Measurements from ENCODE around the gene PCDHB16.
"Not testable (repeated sequence)": the region's sequence is repeated elsewhere in the genome, so short reads cannot be mapped to it uniquely, and the experiment has no call there.

Gene PCDHB16

DNA sequence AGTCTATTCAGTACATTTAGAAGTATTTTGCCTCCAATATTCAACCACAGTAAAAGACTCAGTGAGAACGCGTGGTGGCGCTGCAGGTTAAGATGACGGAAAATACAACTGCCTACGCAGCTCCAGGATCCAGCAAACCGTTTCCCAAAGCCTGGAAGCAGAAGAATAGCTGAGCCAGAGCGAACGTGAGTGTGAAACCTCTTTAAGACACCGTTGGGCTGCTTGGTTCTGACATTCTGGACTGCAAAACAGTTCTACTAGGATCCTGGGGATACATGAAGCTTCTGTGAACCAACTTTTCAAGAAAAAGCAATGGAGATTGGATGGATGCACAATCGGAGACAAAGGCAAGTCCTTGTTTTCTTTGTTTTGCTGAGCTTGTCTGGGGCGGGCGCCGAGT is at the start of gene PCDHB16:
Gene PCDHB16, plus strand, starts transcription at position 140 of the 400 bp plus-strand sequence. Its CDS starts 173 bp downstream, at position 313.
- DNase-seq (ENCODE audit: low read depth) = no peak

GRCh38 chr5:141135030-141135717 is 47.0 kb upstream of the PCDHB16 start, which contains the start of gene PCDHB5:
Gene PCDHB5, plus strand, starts transcription at chr5:141135206. Its CDS starts 229 bp downstream, at chr5:141135435.
- DNase-seq (ENCODE audit: low read depth) = no peak

DNA sequence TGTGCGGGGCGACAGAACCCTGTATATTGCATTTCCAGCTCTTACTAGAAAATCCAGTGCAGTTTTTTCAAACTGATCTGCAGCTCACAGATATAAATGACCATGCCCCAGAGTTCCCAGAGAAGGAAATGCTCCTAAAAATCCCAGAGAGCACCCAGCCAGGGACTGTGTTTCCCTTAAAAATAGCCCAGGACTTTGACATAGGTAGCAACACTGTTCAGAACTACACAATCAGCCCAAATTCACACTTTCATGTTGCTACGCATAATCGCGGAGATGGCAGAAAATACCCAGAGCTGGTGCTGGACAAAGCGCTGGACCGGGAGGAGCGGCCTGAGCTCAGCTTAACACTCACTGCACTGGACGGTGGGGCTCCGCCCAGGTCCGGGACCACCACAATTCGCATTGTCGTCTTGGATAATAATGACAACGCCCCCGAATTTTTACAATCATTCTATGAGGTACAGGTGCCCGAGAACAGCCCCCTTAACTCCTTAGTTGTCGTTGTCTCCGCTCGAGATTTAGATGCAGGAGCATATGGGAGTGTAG is 46.4 kb upstream of the PCDHB16 start:
- no peak for DNase-seq (ENCODE audit: low read depth)

DNA sequence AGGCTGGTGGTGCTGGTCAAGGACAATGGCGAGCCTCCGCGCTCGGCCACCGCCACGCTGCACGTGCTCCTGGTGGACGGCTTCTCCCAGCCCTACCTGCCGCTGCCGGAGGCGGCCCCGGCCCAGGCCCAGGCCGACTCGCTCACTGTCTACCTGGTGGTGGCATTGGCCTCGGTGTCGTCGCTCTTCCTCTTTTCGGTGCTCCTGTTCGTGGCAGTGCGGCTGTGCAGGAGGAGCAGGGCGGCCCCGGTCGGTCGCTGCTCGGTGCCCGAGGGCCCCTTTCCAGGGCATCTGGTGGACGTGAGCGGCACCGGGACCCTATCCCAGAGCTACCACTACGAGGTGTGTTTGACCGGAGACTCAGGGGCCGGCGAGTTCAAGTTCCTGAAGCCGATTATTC is 44.8 kb upstream of the PCDHB16 start:
- DNase-seq (ENCODE audit: low read depth) = not testable (repeated sequence)

DNA sequence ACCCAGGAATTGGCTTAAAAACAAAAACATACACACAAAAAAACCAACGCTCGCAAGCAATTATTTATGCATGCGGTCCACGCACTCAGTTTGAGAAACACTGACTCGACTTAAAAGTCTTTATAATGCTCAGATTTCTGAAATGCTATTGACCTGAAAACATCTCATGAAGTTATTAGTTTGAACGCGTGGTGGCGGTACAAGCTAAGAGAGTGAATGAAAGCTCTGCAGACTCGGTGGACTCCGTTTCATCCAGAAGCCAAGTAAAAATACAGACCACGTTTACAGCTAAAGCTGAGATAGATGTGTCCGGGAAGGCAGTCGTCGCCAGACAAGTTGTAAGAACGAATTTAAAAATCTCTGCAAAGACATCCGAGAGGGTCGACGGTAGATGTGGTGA is 32.4 kb upstream of the PCDHB16 start, which contains the start of gene PCDHB6:
Gene PCDHB6, plus strand, starts transcription at position 246 of the 400 bp plus-strand sequence. CDS start 201 bp downstream, outside the sequence.
- no peak for DNase-seq (ENCODE audit: low read depth)

DNA sequence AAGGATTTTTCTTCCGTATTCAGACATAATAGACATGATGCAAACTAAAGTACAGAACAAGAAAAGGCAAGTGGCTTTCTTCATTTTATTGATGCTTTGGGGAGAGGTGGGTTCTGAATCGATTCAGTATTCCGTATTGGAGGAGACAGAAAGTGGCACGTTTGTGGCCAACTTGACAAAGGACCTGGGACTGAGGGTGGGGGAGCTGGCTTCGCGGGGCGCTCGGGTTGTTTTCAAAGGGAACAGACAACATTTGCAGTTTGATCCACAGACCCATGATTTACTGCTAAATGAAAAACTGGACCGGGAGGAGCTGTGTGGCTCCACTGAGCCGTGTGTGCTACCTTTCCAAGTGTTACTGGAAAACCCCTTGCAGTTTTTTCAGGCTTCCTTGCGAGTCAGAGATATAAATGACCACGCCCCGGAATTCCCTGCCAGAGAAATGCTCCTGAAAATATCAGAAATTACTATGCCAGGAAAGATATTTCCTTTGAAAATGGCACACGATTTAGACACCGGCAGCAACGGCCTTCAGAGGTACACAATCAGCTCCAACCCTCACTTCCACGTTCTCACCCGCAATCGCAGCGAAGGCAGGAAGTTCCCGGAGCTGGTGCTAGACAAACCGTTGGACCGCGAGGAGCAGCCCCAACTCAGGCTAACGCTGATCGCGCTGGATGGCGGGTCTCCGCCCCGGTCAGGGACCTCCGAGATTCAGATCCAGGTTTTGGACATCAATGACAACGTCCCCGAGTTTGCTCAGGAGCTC is 31.8 kb upstream of the PCDHB16 start:
- no peak for DNase-seq (ENCODE audit: low read depth)

GRCh38 chr5:141150993-141151325 is 31.2 kb upstream of the PCDHB16 start:
- DNase-seq (ENCODE audit: low read depth) = no peak

DNA sequence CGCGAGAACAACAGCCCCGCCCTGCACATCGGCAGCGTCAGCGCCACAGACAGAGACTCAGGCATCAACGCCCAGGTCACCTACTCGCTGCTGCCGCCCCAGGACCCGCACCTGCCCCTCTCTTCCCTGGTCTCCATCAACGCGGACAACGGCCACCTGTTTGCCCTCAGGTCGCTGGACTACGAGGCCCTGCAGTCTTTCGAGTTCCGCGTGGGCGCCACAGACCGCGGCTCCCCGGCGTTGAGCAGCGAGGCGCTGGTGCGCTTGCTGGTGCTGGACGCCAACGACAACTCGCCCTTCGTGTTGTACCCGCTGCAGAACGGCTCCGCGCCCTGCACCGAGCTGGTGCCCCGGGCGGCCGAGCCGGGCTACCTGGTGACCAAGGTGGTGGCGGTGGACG is 30.6 kb upstream of the PCDHB16 start:
- not testable (repeated sequence) for DNase-seq (ENCODE audit: low read depth)

GRCh38 chr5:141152096-141152495 is 30.1 kb upstream of the PCDHB16 start:
- not testable (repeated sequence) for DNase-seq (ENCODE audit: low read depth)

DNA sequence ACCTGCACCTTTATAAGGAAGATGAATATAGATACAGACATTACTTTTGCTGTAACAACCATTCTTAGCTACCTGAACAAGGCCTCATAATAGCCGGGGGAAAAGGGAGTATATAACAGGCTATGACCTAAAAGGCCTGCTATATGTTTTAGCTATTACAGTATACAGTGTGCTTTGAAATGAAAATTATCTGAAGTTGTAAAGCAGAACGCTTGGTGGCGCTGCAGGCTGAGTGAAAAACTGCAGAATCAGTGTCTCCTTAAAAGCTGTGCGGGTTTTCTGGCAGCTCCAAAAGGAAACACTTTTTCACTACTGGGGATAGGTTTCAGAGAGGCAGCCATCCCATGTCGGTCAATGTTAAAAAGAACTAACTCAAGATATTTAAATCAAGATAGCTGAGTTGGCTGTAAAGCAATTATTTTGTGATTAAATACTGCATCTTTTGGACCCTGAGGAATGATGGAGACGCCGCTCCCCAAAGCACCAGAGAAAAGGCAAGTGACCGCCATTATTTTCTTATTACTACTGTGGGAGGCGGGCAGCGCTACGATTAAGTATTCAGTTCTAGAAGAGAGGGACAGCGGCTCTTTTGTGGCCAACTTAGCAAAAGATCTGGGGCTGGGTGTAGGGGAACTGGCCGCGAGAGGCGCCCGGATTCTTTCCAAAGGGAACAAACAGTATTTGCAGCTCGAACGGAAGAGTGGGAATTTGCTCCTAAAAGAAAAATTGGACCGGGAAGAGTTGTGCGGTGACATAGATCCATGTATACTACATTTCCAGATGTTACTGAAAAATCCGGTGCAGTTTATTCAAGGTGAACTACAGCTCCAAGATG is 26.4 kb upstream of the PCDHB16 start:
- no peak for DNase-seq (ENCODE audit: low read depth)

- DNase-seq (ENCODE audit: low read depth) = not testable (repeated sequence)
These were observed 24.8 kb upstream of the PCDHB16 start for GRCh38 chr5:141157356-141157755.

- DNase-seq (ENCODE audit: low read depth) = not testable (repeated sequence)
These were observed 24.3 kb upstream of the PCDHB16 start for GRCh38 chr5:141157901-141158300.

DNA sequence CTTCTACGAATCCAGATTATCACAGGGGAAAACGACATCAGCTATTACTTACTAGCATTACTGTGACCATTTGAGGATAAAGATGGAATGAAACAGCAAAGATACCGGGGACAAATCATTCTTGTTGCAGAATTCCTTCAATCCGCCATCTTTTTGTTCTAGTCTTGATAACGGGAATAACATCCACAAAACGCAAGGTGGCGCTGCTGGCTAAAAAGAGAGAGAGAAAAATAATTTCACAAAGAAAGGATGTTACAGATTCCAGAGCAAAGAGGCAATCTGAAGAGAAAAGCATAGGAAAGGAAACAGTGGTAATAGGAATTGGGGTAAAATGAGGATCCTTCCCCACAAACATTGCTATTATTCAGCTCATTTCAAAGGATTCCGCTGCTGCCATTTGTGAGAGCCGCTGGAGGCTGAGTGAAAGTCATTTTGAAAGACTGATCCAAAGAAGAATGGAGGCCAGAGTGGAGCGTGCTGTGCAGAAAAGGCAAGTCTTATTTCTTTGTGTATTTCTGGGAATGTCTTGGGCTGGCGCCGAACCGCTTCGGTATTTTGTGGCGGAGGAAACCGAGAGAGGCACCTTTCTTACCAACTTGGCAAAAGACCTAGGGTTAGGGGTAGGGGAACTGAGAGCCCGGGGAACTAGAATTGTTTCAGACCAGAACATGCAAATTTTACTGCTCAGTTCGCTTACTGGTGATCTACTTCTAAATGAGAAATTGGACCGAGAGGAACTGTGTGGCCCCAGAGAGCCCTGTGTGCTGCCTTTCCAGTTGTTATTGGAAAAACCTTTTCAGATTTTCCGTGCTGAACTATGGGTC is 9.6 kb upstream of the PCDHB16 start, which contains the start of gene PCDHB7:
Gene PCDHB7, plus strand, starts transcription at position 264 of the 824 bp plus-strand sequence. Its CDS starts 192 bp downstream, at position 456.
- DNase-seq (ENCODE audit: low read depth) = no peak

- not testable (repeated sequence) for DNase-seq (ENCODE audit: low read depth)
These were observed 7.7 kb upstream of the PCDHB16 start for GRCh38 chr5:141174291-141175104.

GRCh38 chr5:141175933-141176332 is 6.3 kb upstream of the PCDHB16 start:
- no peak for DNase-seq (ENCODE audit: low read depth)

GRCh38 chr5:141177577-141178191 is 4.5 kb upstream of the PCDHB16 start, which contains the start of gene PCDHB8:
Gene PCDHB8, plus strand, starts transcription at chr5:141177790. Its CDS starts 245 bp downstream, at chr5:141178035.
- not testable (repeated sequence) for DNase-seq (ENCODE audit: low read depth)

GRCh38 chr5:141179371-141179770 is 2.8 kb upstream of the PCDHB16 start:
- DNase-seq (ENCODE audit: low read depth) = not testable (repeated sequence)

DNA sequence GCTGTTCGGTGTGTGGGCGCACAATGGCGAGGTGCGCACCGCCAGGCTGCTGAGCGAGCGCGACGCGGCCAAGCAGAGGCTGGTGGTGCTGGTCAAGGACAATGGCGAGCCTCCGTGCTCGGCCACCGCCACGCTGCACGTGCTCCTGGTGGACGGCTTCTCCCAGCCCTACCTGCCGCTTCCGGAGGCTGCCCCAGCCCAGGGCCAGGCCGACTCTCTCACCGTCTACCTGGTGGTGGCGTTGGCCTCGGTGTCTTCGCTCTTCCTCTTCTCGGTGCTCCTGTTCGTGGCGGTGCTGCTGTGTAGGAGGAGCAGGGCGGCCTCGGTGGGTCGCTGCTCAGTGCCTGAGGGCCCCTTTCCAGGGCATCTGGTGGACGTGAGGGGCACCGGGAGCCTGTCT is 2.3 kb upstream of the PCDHB16 start:
- DNase-seq (ENCODE audit: low read depth) = not testable (repeated sequence)

DNA sequence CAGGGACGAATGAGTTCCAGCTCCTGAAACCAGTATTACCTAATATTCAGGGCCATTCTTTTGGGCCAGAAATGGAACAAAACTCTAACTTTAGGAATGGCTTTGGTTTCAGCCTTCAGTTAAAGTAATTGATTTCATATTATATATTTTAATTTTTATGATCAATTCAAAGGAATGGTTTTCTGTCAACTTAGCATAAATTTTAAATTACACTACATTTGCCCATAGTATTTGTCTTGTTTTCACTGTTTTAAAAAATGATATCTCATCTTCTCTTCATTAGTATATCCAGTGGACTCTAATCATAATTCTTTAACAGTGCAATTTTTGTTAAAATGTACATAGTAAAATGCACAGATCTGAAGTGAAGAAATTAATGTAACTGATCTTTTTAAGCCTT is 1.9 kb upstream of the PCDHB16 start:
- DNase-seq (ENCODE audit: low read depth) = no peak

Measured in activated T-cell treated with anti-CD3 and anti-CD28 coated beads for 1 hour (primary cell).